ENCODE measurements around the gene CLC.

GRCh38 chr19:39684267-39684666 lies 53.6 kb downstream of the CLC start:
- TF ChIP-seq CTCF (IDR thresholded peaks at IDR 0.05) (no peak), POLR2A (IDR thresholded peaks at IDR 0.05) (no peak)
